Neural crest cell (in vitro differentiated cells): ENCODE measurements around the gene PARVG. TPM values are rescaled to one million over a fixed set of nuclear protein-coding genes. Genes with fewer than 3 reads are reported as not detected.
"Not testable (repeated sequence)": the region's sequence is repeated elsewhere in the genome, so short reads cannot be mapped to it uniquely, and the experiment has no call there.

Experiments
- DNase-seq: peaks from one replicate; pipeline ENCODE4 v3.0.0; 2021; ENCODE audit warnings: low read depth, mixed read lengths, low spot score
- H3K27ac Mint-ChIP-seq: one replicate; pipeline ENCODE4 v1.8.0; 2021; ENCODE audit warnings: mild to moderate bottlenecking, mixed read lengths; ENCODE audit not compliant: unreplicated experiment
- H3K27me3 Mint-ChIP-seq: 2 replicates; pipeline ENCODE4 v1.8.0; 2021; ENCODE audit warnings: low read depth, mild to moderate bottlenecking, mixed read lengths
- H3K36me3 Mint-ChIP-seq: 2 replicates; pipeline ENCODE4 v1.8.0; 2021; ENCODE audit warnings: low read depth, mild to moderate bottlenecking, mixed read lengths
- H3K4me1 Mint-ChIP-seq: 2 replicates; pipeline ENCODE4 v1.8.0; 2021; ENCODE audit warnings: mixed read lengths
- H3K4me3 Mint-ChIP-seq: one replicate; pipeline ENCODE4 v1.8.0; 2021; ENCODE audit warnings: mild to moderate bottlenecking, mixed read lengths
- H3K9me3 Mint-ChIP-seq: 2 replicates; pipeline ENCODE4 v1.8.0; 2021; ENCODE audit warnings: mixed read lengths
- CTCF ChIP-seq: fragments of 200-600 bp; sonication (generic); conservative IDR thresholded peaks from 2 replicates; pipeline ENCODE4 v1.5.0; 2021; ENCODE audit warnings: antibody characterized with exemption, mild to moderate bottlenecking
- total RNA-seq: library from RNA; stranded (reverse); gene quantifications from 2 replicates; pipeline ENCODE4 v1.2.1, GENCODE V29; 2021

The PARVG gene
- total RNA-seq, 1 donor from 2014 or later: 0.14 TPM

GRCh38 chr22:44225091-44225689 is 44.5 kb downstream of the PARVG start:
- no peaks in the 10 kb centered on the region for H3K4me1 Mint-ChIP-seq
- no peak for DNase-seq

GRCh38 chr22:44225812-44226211 is 45.1 kb downstream of the PARVG start:
- no peak for DNase-seq
- H3K36me3 Mint-ChIP-seq: peaks cover 2% of the 10 kb centered on the region
- no peaks in the 10 kb centered on the region for H3K4me1 Mint-ChIP-seq
- peaks cover 5% of the 10 kb centered on the region for H3K9me3 Mint-ChIP-seq
- H3K27me3 Mint-ChIP-seq: peaks cover 15% of the 10 kb centered on the region
- no peak overlapping the region for H3K27ac Mint-ChIP-seq
- no peak overlapping the region for H3K4me3 Mint-ChIP-seq
- no peak for TF ChIP-seq CTCF

More at GRCh38 chr22:44225091-44225689, 44.5 kb downstream of the PARVG start:
- Mint-ChIP-seq H3K9me3 (peaks cover 5% of the 10 kb centered on the region), H3K27me3 (peaks cover 15% of the 10 kb centered on the region), H3K4me3 (no peak overlapping the region), H3K36me3 (peaks cover 2% of the 10 kb centered on the region), H3K27ac (peak overlapping the region; percentile 22)
- no peak for TF ChIP-seq CTCF

GRCh38 chr22:44229331-44229730 is 48.6 kb downstream of the PARVG start:
- H3K4me1 Mint-ChIP-seq: no peaks in the 10 kb centered on the region
- peaks cover 2% of the 10 kb centered on the region for H3K36me3 Mint-ChIP-seq
- H3K4me3 Mint-ChIP-seq: no peak overlapping the region
- peaks cover 7% of the 10 kb centered on the region for H3K27me3 Mint-ChIP-seq
- no peak for TF ChIP-seq CTCF
- peaks cover 5% of the 10 kb centered on the region for H3K9me3 Mint-ChIP-seq
- no peak for DNase-seq
- no peak overlapping the region for H3K27ac Mint-ChIP-seq

GRCh38 chr22:44229809-44230208 is 49.1 kb downstream of the PARVG start:
- Mint-ChIP-seq H3K27ac (no peak overlapping the region), H3K4me1 (no peaks in the 10 kb centered on the region), H3K27me3 (peaks cover 7% of the 10 kb centered on the region), H3K4me3 (no peak overlapping the region), H3K36me3 (peaks cover 2% of the 10 kb centered on the region), H3K9me3 (peaks cover 5% of the 10 kb centered on the region)
- TF ChIP-seq CTCF: no peak
- DNase-seq: no peak

GRCh38 chr22:44231233-44231632 is 50.5 kb downstream of the PARVG start:
- Mint-ChIP-seq H3K9me3 (peaks cover 5% of the 10 kb centered on the region), H3K4me3 (no peak overlapping the region), H3K27ac (no peak overlapping the region), H3K36me3 (peaks cover 2% of the 10 kb centered on the region), H3K4me1 (no peaks in the 10 kb centered on the region), H3K27me3 (no peaks in the 10 kb centered on the region)
- TF ChIP-seq CTCF: no peak
- no peak for DNase-seq

- not testable (repeated sequence) for H3K4me3 Mint-ChIP-seq, H3K27me3 Mint-ChIP-seq, H3K4me1 Mint-ChIP-seq, H3K36me3 Mint-ChIP-seq, DNase-seq, H3K27ac Mint-ChIP-seq
- H3K9me3 Mint-ChIP-seq: peaks cover 13% of the 10 kb centered on the region
Observed at GRCh38 chr22:44234372-44234771, 53.6 kb downstream of the PARVG start.
